WTC11 (cell line): Measurements from ENCODE around the gene LIN28B.

Experiments used
- NFATC4 ChIP-seq: fragments of 250-450 bp; sonication (Bioruptor Pico); IDR thresholded peaks from 2 replicates; pipeline ENCODE4 v1.9.0; 2021; ENCODE audit warnings: mild to moderate bottlenecking
- NFYB ChIP-seq: sonication (generic); formaldehyde crosslinking; conservative IDR thresholded peaks from 2 replicates; pipeline ENCODE4 v1.8.0; 2022; ENCODE audit warnings: low read depth, missing genetic modification reagents
- RELA ChIP-seq: sonication (generic); formaldehyde crosslinking; IDR thresholded peaks from 2 replicates; pipeline ENCODE4 v1.8.1; 2022; ENCODE audit warnings: missing genetic modification reagents, mild to moderate bottlenecking, borderline replicate concordance
- TEAD1 ChIP-seq: sonication (generic); formaldehyde crosslinking; IDR thresholded peaks from 2 replicates; pipeline ENCODE4 v1.8.0; 2022; ENCODE audit warnings: mild to moderate bottlenecking, missing genetic modification reagents
- TEAD4 ChIP-seq: sonication (generic); formaldehyde crosslinking; IDR thresholded peaks from 2 replicates; pipeline ENCODE4 v1.8.0; 2022; ENCODE audit warnings: mild to moderate bottlenecking, missing genetic modification reagents
- ZNF121 ChIP-seq: sonication (generic); formaldehyde crosslinking; IDR thresholded peaks from 2 replicates; pipeline ENCODE4 v1.8.0; 2023; ENCODE audit warnings: missing genetic modification reagents
- ZNF396 ChIP-seq: fragments of 250-450 bp; sonication (Bioruptor Pico); IDR thresholded peaks from 2 replicates; pipeline ENCODE4 v1.8.0; 2021; ENCODE audit warnings: mild to moderate bottlenecking, moderate library complexity, borderline replicate concordance
- TF ChIP-seq, protein P1 (sequence below): fragments of 200-600 bp; IDR thresholded peaks from 2 replicates; pipeline ENCODE4 v1.8.0; 2022; ENCODE audit warnings: antibody characterized with exemption
- TF ChIP-seq, protein P2 (sequence below): sonication (generic); formaldehyde crosslinking; IDR thresholded peaks from 2 replicates; pipeline ENCODE4 v1.8.1; 2023; ENCODE audit warnings: mild to moderate bottlenecking, moderate library complexity, missing genetic modification reagents

DNA sequence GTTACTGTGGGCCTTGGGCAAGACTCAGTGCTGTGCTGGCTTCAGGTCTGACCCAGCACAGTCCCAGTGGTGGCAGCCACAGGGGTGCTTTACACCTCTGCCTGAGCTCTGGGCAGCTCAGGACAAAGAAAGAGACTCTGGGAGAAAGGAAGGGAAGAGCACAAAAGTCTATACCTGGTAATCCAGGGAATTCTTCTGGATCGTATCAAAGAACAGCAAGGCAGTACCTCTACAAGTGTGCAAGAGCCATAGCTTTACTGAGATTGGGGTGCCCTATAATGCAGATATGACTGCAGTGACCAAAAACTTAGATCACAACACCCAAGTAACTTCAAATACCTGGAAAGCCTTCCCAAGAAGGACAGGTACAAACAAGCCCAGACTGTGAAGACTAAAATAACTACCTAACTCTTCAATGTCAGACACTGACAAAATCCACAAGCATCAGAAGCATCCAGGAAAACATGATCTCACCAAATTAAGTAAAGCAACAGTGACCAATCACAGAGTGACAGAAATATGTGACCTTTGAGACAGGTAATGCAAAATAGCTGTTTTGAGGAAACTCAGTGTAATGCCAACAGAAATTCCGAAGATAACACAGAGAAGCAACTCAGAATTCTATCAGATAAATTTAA, 47.9 kb upstream of the LIN28B start:
- TF ChIP-seq, protein P1, sequence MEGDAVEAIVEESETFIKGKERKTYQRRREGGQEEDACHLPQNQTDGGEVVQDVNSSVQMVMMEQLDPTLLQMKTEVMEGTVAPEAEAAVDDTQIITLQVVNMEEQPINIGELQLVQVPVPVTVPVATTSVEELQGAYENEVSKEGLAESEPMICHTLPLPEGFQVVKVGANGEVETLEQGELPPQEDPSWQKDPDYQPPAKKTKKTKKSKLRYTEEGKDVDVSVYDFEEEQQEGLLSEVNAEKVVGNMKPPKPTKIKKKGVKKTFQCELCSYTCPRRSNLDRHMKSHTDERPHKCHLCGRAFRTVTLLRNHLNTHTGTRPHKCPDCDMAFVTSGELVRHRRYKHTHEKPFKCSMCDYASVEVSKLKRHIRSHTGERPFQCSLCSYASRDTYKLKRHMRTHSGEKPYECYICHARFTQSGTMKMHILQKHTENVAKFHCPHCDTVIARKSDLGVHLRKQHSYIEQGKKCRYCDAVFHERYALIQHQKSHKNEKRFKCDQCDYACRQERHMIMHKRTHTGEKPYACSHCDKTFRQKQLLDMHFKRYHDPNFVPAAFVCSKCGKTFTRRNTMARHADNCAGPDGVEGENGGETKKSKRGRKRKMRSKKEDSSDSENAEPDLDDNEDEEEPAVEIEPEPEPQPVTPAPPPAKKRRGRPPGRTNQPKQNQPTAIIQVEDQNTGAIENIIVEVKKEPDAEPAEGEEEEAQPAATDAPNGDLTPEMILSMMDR = no peak
- TF ChIP-seq TEAD1 (CRISPR knock-in tag) (no peak), RELA (CRISPR knock-in tag) (no peak), ZNF396 (CRISPR knock-in tag) (no peak), ZNF121 (CRISPR knock-in tag) (no peak), NFATC4 (CRISPR knock-in tag) (no peak), TEAD4 (no peak), NFYB (CRISPR knock-in tag) (no peak)
- TF ChIP-seq, protein P2, sequence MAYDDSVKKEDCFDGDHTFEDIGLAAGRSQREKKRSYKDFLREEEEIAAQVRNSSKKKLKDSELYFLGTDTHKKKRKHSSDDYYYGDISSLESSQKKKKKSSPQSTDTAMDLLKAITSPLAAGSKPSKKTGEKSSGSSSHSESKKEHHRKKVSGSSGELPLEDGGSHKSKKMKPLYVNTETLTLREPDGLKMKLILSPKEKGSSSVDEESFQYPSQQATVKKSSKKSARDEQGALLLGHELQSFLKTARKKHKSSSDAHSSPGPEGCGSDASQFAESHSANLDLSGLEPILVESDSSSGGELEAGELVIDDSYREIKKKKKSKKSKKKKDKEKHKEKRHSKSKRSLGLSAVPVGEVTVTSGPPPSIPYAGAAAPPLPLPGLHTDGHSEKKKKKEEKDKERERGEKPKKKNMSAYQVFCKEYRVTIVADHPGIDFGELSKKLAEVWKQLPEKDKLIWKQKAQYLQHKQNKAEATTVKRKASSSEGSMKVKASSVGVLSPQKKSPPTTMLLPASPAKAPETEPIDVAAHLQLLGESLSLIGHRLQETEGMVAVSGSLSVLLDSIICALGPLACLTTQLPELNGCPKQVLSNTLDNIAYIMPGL (CRISPR knock-in tag) = no peak
